ENCODE measurements around the gene SIK2. TPM values are rescaled to one million over a fixed set of nuclear protein-coding genes. Genes with fewer than 3 reads are reported as not detected.
"Not testable (repeated sequence)": the region's sequence is repeated elsewhere in the genome, so short reads cannot be mapped to it uniquely, and the experiment has no call there.

Gene SIK2
- total RNA-seq, 1 donor from 2014 or later: 6.6 TPM

DNA sequence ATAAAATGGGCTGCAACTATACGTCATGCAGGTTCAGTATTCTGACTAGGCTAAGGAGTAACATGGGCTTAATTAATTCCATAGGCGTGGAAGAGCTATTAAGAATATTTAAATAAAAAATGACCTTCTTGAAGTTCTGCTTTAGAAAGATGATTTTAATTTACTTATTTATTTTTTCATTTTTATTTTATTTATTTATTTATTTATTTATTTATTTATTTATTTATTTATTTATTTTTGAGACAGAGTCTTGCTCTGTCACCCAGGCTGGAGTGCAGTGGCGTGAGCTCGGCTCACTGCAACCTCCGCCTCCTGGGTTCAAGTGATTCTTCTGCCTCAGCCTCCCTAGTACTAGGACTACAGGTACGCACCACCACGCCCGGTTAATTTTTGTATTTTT, 55.7 kb downstream of the SIK2 start:
- not testable (repeated sequence) for DNase-seq (ENCODE audit: low read depth, low spot score)

DNA sequence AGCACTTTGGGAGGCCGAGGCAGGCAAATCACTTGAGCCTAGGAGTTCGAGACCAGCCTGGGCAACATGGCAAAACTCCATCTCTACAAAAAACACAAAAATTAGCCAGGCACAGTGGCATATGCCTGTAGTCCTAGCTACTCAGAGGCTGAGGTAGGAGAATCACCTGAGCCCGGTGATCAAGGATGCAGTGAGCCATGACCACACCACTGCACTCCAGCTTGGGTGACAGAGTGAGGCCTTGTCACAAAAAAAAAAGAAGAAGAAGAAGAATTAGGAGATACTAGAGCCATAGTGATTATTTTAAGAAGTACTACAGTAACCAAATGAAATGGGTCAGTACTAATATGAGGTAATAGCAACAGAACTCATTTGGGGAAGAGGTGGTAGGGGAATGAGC, 56.2 kb downstream of the SIK2 start:
- DNase-seq (ENCODE audit: low read depth, low spot score): not testable (repeated sequence)

DNA sequence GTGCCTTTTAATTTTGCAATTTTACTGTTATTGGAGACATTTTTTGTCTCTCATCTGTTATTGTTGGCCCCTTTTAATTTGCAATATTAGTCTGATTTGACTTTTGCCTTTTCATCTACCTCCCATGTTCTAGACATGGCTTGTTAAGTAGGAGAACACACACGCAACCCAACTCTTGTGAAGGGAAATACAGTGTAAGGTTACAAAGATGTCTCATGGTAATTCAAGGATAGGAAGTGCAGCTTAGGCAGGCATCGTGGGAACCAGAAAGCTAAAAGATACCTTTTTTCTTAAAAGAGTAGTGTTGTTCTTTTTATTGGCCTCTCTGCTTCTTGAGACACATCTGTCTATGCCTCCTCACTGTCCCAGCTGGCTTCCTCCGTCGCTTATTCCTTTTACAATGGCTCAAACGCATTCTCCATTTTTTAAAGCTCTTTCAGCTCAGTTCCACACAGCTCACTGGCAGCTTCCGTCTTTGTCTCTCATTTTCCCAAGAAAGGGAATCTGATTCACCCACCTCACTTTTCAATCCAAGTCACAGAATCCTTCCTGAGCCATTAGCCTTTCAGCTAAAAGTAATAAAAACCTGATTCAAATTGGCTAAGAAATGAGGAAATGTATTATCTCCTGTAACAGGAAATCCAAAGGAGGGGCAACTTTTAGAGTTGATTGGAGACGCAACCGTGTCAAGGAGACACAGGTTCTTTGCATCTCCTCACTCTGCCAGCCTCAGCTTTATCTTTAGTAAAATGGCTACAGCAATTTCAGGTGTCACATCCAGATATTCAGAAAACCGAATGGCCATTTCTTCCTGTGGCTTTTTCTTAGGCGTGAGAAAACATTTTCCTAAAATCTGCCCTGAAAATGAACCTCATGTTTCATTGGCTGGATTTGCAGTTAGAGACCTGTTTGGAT, 57.2 kb downstream of the SIK2 start:
- DNase-seq (ENCODE audit: low read depth, low spot score): no peak

DNA sequence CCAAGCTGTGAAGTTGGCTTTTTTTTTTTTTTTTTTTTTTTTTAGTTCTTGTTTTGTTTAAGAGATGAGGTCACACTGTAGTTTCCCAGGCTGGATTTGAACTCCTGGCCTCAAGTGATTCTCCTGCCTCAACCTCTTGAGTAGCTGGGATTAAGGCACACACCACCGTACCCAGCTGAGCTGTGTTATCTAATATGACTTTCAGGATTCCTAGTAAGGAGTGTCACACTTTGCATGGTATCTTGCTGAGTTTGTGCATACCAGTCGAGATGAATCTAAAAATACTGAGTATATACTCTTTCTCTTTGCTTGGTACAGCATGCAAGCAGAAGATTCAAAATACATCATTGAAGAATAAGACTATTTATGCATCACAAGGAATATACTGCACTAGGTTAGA, 58.6 kb downstream of the SIK2 start:
- no peak for DNase-seq (ENCODE audit: low read depth, low spot score)

DNA sequence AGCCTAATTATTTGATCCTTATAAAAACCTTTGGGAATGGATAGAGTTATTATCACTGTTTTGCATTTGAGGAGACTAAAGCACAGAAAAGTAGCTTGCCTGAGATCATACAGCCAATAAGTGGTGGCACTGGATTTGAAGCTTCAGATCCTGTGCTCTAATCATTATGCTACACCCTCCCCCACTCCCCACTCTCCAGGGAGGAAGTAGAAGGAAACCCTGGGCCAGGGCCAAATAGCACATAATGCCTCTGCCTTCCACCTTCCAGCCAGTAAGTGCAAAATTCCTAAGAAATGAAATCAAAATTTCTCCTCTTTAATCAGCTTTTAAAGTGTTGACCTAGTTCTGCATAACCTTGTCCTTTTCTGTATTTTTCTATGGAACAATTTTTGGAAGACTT, 61.6 kb downstream of the SIK2 start:
- peak; percentile 11 for DNase-seq (ENCODE audit: low read depth, low spot score)

DNA sequence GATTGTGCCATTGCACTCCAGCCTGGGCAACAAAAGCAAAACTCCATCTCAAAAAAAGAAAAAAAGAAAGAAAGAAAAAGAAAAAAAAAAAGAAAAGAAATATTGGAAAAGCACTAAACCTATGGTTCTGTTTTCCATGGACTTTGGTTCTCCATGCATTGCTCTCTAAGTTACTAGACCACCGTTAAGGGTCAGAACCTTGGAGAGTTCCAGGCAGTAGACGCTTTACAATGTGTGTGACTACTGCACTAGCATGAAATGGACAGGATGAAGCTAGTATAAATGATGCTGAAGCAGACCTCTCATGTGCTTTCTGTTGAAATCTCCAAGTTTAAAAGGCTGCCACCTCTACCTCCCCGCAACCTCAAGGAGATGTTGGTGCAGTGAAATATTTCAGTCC, 63.5 kb downstream of the SIK2 start:
- peak; percentile 8 for DNase-seq (ENCODE audit: low read depth, low spot score)

DNA sequence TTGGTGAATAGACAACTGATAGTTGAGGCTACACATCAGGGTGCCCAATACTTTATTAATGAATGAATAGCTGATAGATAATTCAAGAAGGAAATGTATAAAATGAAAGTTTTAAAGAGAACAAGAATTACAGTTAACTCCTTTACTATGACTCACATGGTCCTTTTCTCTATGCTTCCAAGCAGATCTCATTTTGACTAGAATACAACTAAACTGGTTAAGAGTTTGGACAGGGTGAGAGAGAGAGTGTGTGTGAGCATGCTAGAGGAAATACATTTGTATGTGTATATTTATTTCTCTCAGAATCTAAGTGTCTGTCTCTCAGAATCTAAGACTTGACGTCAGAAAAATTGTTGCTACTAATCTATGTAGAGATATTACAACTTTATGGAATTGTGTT, 66.7 kb downstream of the SIK2 start:
- no peak for DNase-seq (ENCODE audit: low read depth, low spot score)

DNA sequence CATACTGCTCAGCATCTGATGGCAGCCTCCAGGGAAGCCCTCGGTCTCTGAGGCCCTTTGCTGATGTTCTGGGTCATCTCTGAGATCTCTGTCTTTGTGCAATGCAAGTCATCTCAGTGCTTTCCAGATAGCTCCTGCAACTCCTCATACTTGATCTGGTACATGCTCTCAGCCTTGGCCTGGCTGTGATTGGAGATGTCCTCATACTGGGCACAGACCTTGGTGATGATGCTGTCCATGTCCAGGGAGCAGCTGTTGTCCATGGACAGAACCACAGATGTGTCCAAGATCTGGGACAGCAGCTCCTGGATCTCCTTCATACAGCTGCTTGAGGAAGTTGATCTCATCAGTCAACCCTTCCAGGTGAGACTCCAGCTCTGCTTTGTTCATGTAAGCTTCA, 69.1 kb downstream of the SIK2 start:
- DNase-seq (ENCODE audit: low read depth, low spot score): no peak

DNA sequence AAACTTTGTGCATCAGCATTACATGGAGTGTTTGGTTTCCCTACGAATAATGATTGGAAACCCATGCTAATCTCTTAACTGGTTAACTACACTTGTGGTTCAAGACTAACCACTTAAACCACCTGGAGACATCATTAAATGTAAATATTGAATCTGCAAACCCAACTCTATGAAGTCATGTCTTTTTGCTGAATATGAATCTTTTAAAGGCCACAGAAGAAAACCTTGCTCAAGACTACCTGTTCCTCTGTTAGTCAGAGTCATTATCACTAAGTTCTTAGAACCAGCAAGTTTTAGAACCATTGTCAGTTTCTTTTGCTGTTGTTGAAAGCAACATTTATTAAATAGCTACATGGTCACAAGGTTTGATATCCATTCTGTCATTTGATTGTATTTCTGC, 70.7 kb downstream of the SIK2 start:
- DNase-seq (ENCODE audit: low read depth, low spot score): no peak

DNA sequence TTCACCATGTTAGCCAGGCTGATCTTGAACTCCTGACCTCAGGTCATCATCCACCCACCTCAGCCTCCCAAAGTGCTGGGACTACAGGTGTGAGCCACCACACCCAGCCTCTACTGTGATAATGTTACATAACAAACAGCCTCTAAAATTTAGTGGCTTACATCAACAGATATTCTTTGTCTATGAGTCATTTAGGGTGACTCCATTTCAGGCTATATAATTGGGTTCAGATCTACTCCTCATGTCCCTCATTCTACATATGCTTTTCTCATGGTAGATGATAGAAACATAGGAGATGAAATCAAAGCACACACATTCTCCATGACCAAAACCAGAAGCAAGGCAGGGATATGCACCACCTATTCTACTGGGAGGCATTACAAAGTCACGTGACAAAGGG, 72.7 kb downstream of the SIK2 start:
- no peak for DNase-seq (ENCODE audit: low read depth, low spot score)

DNA sequence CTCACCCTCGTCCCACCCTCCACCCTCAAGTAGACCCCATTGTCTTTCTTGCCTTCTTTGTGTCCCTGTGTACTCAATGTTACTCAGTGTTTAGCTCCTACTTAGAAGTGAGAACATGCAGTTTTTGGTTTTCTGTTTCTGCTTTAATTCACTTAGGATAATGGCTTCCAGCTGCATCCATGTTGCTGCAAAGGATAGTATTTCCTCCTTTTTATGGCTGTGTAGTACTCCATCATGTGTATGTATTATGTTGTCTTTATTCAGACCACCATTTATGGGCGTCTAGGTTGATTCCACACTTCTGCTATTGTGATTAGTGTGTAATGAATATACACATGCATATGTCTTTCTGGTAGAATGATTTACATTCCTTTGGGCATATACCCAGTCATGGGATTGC, 73.6 kb downstream of the SIK2 start:
- no peak for DNase-seq (ENCODE audit: low read depth, low spot score)

DNA sequence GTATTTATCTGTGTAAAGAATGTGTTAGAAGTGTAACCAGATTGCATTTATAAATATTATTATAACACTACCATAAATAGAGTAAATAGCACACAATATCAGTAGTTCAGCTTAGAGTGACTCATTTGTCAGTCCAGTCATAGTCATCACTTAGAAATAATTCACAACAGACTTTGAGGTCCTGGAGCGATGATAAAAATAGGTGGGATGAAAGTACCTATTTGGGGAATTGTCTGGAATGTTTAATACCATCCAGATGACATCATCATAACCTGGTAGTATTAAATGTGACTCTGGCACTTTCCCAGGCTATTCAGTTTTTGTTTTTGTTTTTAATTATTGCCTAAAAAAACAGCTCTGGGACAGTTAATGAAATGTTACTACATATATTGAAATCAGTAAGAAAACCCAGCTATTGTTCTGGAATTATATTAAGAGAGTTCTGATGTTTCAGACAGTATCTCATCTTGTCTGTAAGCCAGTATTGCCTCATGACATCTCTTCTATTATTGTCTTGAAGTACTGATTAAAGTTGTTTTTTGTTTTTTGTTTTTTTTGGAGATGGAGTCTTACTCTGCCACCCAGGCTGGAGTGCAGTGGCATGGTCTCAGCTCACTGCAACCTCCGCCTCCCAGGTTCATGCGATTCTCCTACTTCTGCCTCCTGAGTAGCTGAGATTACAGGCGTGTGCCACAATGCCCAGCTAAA, 74.8 kb downstream of the SIK2 start:
- peak; percentile 10 for DNase-seq (ENCODE audit: low read depth, low spot score)

DNA sequence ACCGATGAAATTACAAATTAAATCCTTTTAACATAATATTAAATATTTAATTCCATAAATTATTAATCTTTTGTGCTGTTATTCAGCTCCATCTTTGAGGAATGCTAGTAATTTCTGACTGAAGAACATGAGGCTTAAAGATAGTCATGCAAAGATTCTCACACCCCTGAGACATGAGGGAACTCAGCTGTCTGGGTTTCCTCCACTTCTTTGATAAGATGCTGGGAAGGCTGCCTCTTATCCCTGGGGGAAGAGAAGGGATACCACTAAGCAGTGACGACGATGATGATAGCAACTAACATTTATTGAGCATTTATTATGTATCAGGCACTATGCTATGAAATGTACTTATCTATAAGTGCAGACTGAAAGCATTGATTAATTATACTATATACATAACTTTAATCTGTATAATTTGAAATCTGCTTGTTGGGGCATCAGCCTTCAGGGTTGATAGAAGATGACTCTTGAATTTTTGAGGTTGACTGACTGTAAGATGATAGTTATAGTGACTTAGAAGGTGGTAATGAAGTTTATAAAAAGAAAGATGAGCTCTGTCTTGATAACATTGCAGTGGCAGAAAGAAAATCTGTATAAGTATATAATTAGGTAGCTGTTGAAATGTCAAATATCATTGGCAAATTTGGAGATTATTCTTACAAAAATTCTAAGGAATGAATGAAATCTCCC, 78.4 kb downstream of the SIK2 start:
- DNase-seq (ENCODE audit: low read depth, low spot score): no peak

DNA sequence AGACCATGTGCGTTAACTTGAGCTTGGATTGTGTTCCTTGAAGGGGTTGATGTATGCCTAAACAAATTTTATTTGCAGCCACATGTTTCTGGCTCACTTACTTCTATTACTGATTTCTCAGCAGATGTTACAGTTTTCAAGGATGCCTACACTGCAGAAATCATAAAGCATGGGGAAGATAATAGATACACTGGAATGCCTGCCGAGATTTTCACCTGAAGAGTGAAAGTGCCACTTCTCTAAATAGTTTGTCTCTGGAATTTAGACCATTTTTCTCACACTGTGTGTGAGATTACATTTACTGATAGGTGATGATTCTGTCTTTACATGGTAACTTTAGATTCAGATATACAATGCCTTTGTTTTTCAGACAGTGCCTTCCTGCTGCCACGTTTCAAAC, 81.6 kb downstream of the SIK2 start:
- no peak for DNase-seq (ENCODE audit: low read depth, low spot score)

DNA sequence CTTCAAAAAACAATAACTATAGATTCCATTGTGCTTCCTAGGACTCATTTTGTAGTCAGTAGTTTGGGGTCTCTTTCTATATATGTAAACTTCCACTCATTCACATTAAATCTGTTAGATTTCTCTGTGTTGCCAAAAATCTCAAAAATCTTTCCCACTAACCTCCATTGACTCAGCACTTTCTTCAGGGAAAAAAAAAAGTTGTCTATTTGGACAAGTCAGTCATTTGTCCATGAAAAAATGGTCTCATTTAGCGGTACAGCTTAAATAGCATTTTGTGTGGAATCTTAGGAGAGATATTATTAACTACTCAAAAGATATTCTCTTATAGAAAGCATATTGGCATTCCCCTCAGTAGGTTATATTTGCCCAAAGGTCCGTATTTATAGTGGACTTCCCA, 82.0 kb downstream of the SIK2 start:
- no peak for DNase-seq (ENCODE audit: low read depth, low spot score)

DNA sequence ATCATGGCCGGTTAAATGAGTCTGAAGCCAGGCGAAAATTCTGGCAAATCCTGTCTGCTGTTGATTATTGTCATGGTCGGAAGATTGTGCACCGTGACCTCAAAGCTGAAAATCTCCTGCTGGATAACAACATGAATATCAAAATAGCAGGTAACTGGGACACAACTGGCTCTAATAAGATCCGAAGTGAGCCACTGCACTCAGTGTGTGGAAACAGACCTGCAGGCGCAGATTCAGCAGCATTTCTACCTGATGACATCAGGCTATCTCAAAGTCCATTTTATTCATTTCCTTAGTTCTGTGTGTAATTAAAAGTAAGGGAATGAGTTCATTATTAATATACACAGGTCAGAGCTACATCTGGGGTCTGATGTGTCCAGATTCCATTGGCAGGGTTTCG, 85.8 kb downstream of the SIK2 start:
- no peak for DNase-seq (ENCODE audit: low read depth, low spot score)

DNA sequence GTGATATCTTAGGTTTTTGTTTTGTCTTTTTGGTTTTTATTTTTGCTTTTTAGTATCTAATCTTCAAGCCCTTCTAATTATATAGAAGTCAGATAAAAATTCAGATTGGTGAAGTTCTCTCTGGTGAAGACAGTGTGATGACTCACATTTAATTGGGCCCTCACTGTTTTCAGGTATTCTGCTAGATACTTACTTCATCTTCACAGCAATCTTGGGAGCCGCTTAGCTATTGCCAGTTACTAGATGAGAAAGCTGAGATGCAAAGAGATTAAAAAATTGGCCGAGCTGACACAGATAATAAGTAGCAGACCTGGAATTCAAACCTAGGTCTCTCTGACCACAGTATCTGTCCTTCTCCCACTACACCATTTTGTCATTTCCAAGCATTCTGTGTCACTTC, 88.9 kb downstream of the SIK2 start:
- DNase-seq (ENCODE audit: low read depth, low spot score): no peak

DNA sequence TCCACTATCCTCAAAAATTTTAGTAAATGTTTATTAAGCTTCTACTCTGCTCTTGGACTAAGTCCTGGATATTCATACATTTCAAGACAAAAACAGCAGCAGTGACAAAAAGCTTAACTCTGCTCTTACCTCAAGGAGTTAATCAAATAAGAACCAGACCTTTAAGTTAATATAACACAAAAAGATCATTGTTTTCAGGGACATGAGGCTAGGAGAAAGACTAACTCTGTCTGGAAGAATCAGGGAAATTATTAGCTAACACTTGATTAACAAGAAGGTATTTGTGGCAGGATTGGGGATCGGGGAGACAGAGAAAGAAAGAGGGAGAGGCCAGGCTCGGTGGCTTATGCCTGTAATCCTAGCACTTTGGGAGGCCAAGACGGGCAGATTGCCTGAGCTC, 89.5 kb downstream of the SIK2 start:
- DNase-seq (ENCODE audit: low read depth, low spot score): no peak

DNA sequence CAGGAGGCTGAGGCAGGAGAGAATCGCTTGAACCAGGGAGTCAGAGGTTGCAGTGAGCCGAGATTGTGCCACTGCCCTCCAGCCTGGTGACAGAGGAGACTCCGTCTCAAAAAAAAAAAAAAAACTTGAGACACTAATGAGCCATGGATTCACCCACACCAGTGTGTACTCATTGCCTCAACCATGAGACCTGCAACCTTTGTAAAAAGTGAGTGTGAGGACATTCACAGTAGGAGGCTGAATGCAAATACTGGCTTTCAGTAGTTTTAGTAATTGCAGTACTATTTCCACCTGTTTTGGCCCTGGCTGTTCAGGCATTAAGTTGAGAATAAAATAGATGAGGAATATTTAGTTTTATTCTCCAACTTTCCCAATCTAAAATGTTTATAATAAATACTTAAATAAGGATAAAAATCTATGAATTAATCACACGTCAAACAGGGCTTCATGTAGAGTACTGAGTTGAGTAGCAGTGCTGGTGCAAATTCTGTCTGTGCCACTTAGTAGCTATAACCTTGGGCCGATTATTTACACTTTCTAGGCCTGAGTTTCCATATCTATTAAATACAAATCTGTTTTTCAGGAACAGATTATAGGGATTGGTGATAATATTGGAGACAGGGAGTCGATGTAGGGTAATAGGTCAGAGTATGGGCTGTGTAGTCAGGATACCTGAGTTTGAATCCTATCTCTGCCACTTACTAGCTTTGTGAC, 91.1 kb downstream of the SIK2 start:
- no peak for DNase-seq (ENCODE audit: low read depth, low spot score)

DNA sequence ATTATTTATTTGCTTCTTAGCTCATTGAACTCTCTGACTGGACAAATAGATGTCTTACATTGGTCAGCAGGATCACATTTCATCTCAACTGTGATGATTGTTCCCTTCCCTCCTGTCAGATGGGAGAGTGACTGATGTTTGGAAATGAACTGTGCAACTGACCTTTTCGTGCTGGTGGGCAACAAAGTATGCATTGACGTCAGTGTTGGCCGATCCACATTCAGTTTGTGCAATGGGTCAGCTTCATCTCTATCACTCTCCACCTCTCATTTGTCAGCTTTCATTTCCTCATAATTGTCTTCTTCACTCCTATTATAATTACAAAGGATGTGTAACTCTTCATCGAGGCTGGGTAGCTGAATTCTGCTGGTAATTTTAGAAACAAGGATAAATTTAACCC, 92.6 kb downstream of the SIK2 start:
- DNase-seq (ENCODE audit: low read depth, low spot score): no peak

DNA sequence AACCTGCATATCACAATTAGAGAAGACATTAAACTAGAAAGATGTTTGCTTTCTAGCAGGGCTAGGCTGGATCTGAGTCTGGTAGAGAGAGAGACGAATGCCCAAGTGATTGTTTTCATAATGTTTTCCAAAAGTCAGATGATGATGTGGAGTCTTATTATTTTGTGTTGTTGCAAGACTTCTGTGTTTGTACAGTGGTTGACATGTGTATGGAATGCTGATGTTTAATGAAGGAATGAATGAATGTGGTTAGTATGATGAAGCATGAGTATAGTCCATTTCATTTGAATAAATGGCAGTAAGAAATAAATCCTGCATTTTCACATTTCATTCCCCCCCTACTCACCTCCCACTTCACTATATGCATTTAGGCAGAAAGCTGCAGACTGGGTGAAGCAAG, 94.3 kb downstream of the SIK2 start:
- DNase-seq (ENCODE audit: low read depth, low spot score): no peak

DNA sequence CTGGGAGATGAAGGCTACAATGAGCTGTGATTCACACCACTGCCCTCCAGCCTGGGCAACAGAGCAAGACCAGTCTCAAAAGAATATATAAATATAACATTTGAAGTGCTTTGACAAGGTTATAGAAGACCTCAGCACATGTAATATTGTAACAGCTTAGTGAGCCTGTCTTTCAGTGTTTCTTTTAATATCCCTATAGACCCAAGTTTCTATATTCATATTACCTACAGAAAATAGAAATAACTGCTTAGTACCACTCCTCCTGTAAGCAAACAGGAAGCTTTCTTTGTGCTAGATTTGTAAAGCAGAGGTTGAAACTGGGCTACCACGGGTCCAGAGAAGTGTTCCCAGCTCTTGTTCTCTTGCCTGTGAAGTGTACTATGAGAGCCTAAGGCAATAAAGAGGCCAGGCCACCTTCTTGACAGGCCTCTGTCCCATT, 95.7 kb downstream of the SIK2 start:
- no peak for DNase-seq (ENCODE audit: low read depth, low spot score)
